Thymus (tissue), 11 donors: ENCODE results near the gene HOXA13. TPM values are rescaled to one million over a fixed set of nuclear protein-coding genes. Genes with fewer than 3 reads are reported as not detected.
A peak's percentile ranks its signal among the peaks of the same experiment; 100 is the strongest.

ENCODE experiments used
- DNase-seq, 9 donors: peaks; one replicate each; pipeline ENCODE4 v3.0.0-alpha.2; 2013; ENCODE audit warnings: low spot score in 9 of 9, low read depth in 6 of 9, missing footprints in 1 of 9
- H3K27ac ChIP-seq, 2 donors: one replicate each; pipeline ENCODE4 v1.5.1; 2013; ENCODE audit warnings: control low read depth in 1 of 2, low read depth in 1 of 2, low read length in 1 of 2, mild to moderate bottlenecking in 1 of 2, moderate library complexity in 1 of 2
- H3K27me3 ChIP-seq, 2 donors: one replicate each; pipeline ENCODE4 v1.5.1; 2013; ENCODE audit warnings: low read length in 1 of 2; ENCODE audit not compliant: control insufficient read depth in 2 of 2, insufficient read depth in 1 of 2
- H3K36me3 ChIP-seq, 2 donors: one replicate each; pipeline ENCODE4 v1.5.1; 2013; ENCODE audit warnings: low read length in 1 of 2, mild to moderate bottlenecking in 1 of 2, moderate library complexity in 1 of 2; ENCODE audit not compliant: control insufficient read depth in 2 of 2, insufficient read depth in 2 of 2
- H3K4me1 ChIP-seq, 2 donors: one replicate each; pipeline ENCODE4 v1.5.1; 2013; ENCODE audit warnings: low read length in 2 of 2; ENCODE audit not compliant: control insufficient read depth in 2 of 2, insufficient read depth in 2 of 2
- H3K4me3 ChIP-seq, 2 donors: one replicate each; pipeline ENCODE4 v1.5.1; 2013; ENCODE audit warnings: low read length in 2 of 2, control low read depth in 1 of 2, mild to moderate bottlenecking in 1 of 2
- H3K9me3 ChIP-seq, 2 donors: one replicate each; pipeline ENCODE4 v1.5.1; 2013; ENCODE audit warnings: low read length in 1 of 2, mild to moderate bottlenecking in 1 of 2; ENCODE audit not compliant: control insufficient read depth in 2 of 2, insufficient read depth in 1 of 2
- WGBS: extraction: QIAGEN DNeasy Blood & Tissue Kit; methylation state at CpG from one replicate; pipeline ENCODE4 v1.1.7; 2013; 5-methylcytosine and 5-hydroxymethylcytosine counted together
- polyA plus RNA-seq: library from polyadenylated mRNA; stranded (reverse); fragments of 200-250 nt; gene quantifications from one replicate; pipeline ENCODE4 v1.2.3, GENCODE V29; 2013
- total RNA-seq: library from RNA; stranded (reverse); fragments of 120-200 nt; gene quantifications from one replicate; pipeline ENCODE4 v1.2.4, GENCODE V29; 2013
- donor health status: healthy.

HOXA13 gene
- total and polyA plus RNA-seq, 2 donors = 0.02 TPM; not detected in 1

- Histone ChIP-seq H3K27me3 (peaks cover 88 to 100% of the 10 kb centered on the region in 2 donors), H3K27ac (no peak overlapping the region), H3K4me1 (peaks cover 3 to 5% of the 10 kb centered on the region in 2 donors), H3K9me3 (peaks cover 0 to 7% of the 10 kb centered on the region in 2 donors), H3K36me3 (no peaks in the 10 kb centered on the region), H3K4me3 (no peak overlapping the region)
- 8% methylated on average over 32 of the region's 32 CpGs for WGBS
- peak in 3 of 9 donors; percentile 33 to 56 (median 48) for DNase-seq
These were observed 10.7 kb upstream of the HOXA13 start for GRCh38 chr7:27210441-27211083.

- no peak overlapping the region for H3K4me3 ChIP-seq
- peaks cover 3 to 5% of the 10 kb centered on the region in 2 donors for H3K4me1 ChIP-seq
- no peak overlapping the region for H3K27ac ChIP-seq
- DNase-seq = no peak
- peaks cover 0 to 11% of the 10 kb centered on the region in 2 donors for H3K9me3 ChIP-seq
- peaks cover 88 to 100% of the 10 kb centered on the region in 2 donors for H3K27me3 ChIP-seq
- H3K36me3 ChIP-seq = no peaks in the 10 kb centered on the region
- 34% methylated on average over 11 of the region's 11 CpGs for WGBS
These were observed 10.1 kb upstream of the HOXA13 start for GRCh38 chr7:27209933-27210440.

GRCh38 chr7:27208998-27209397 is 9.1 kb upstream of the HOXA13 start:
- no peak for DNase-seq

GRCh38 chr7:27207348-27207985 is 7.6 kb upstream of the HOXA13 start:
- H3K4me1 ChIP-seq = peaks cover 3 to 5% of the 10 kb centered on the region in 2 donors
- no peak overlapping the region for H3K4me3 ChIP-seq
- no peak for DNase-seq
- H3K27me3 ChIP-seq = peaks cover 88 to 100% of the 10 kb centered on the region in 2 donors
- no peaks in the 10 kb centered on the region for H3K36me3 ChIP-seq
- 18% methylated on average over 7 of the region's 7 CpGs for WGBS
- no peak overlapping the region for H3K27ac ChIP-seq
- peaks cover 0 to 11% of the 10 kb centered on the region in 2 donors for H3K9me3 ChIP-seq

More at GRCh38 chr7:27208998-27209397, 9.1 kb upstream of the HOXA13 start:
- Histone ChIP-seq H3K4me1 (peaks cover 3 to 5% of the 10 kb centered on the region in 2 donors), H3K27me3 (peaks cover 88 to 100% of the 10 kb centered on the region in 2 donors), H3K9me3 (peaks cover 0 to 11% of the 10 kb centered on the region in 2 donors), H3K27ac (no peak overlapping the region), H3K36me3 (no peaks in the 10 kb centered on the region), H3K4me3 (no peak overlapping the region)
- WGBS = 77% methylated on average over 4 of the region's 4 CpGs

GRCh38 chr7:27205325-27206280 is 5.7 kb upstream of the HOXA13 start:
- Histone ChIP-seq H3K36me3 (no peaks in the 10 kb centered on the region), H3K9me3 (peaks cover 1 to 8% of the 10 kb centered on the region in 2 donors), H3K4me3 (no peak overlapping the region), H3K27ac (no peak overlapping the region), H3K4me1 (peaks cover 3 to 5% of the 10 kb centered on the region in 2 donors), H3K27me3 (peaks cover 89 to 100% of the 10 kb centered on the region in 2 donors)
- WGBS = 8% methylated on average over 52 of the region's 52 CpGs
- DNase-seq = no peak

GRCh38 chr7:27204851-27205322 is 5.0 kb upstream of the HOXA13 start:
- no peak overlapping the region for H3K4me3 ChIP-seq
- DNase-seq = no peak
- peaks cover 1 to 4% of the 10 kb centered on the region in 2 donors for H3K9me3 ChIP-seq
- WGBS = 8% methylated on average over 41 of the region's 41 CpGs
- H3K36me3 ChIP-seq = no peaks in the 10 kb centered on the region
- H3K27ac ChIP-seq = no peak overlapping the region
- H3K27me3 ChIP-seq = peaks cover 89 to 99% of the 10 kb centered on the region in 2 donors
- H3K4me1 ChIP-seq = peaks cover 5 to 6% of the 10 kb centered on the region in 2 donors

- H3K27ac ChIP-seq = no peak overlapping the region
- H3K36me3 ChIP-seq = no peaks in the 10 kb centered on the region
- peaks cover 7 to 14% of the 10 kb centered on the region in 2 donors for H3K4me1 ChIP-seq
- H3K27me3 ChIP-seq = peaks cover 91 to 97% of the 10 kb centered on the region in 2 donors
- WGBS = 24% methylated on average over 4 of the region's 4 CpGs
- no peak overlapping the region for H3K4me3 ChIP-seq
- no peak for DNase-seq
- peaks cover 1 to 4% of the 10 kb centered on the region in 2 donors for H3K9me3 ChIP-seq
These were observed 4.2 kb upstream of the HOXA13 start for GRCh38 chr7:27203964-27204594.

GRCh38 chr7:27203365-27203953 is 3.6 kb upstream of the HOXA13 start:
- Histone ChIP-seq H3K27ac (no peak overlapping the region), H3K4me1 (peaks cover 9 to 16% of the 10 kb centered on the region in 2 donors), H3K27me3 (peaks cover 91 to 97% of the 10 kb centered on the region in 2 donors), H3K36me3 (no peaks in the 10 kb centered on the region), H3K4me3 (no peak overlapping the region), H3K9me3 (peaks cover 1 to 4% of the 10 kb centered on the region in 2 donors)
- WGBS = 10% methylated on average over 10 of the region's 10 CpGs
- DNase-seq = no peak
